Neural cell (in vitro differentiated cells): ENCODE data around the gene RECQL. TPM values are rescaled to one million over a fixed set of nuclear protein-coding genes. Genes with fewer than 3 reads are reported as not detected.
"Not testable (repeated sequence)": the region's sequence is repeated elsewhere in the genome, so short reads cannot be mapped to it uniquely, and the experiment has no call there.

Experiments
- H2AFZ ChIP-seq: fragments of 200-600, 300-800 bp; sonication (generic), shearing (Covaris generic); 2 replicates; pipeline ENCODE4 v1.6.0; 2014; ENCODE audit warnings: low read depth, mild to moderate bottlenecking, antibody characterized with exemption, low read length, moderate library complexity
- H3F3A ChIP-seq: fragments of 200-600 bp; shearing (Covaris generic); 2 replicates; pipeline ENCODE4 v1.6.1; 2016; ENCODE audit warnings: mild to moderate bottlenecking, moderate library complexity, mixed read lengths, antibody characterized with exemption, low read length; ENCODE audit not compliant: insufficient read depth, poor library complexity, severe bottlenecking
- H3K27ac ChIP-seq: fragments of 200-600, 300-800 bp; sonication (generic), shearing (Covaris generic); 2 replicates; pipeline ENCODE4 v1.5.1; 2014; ENCODE audit warnings: mild to moderate bottlenecking, low read length, moderate library complexity
- H3K27me3 ChIP-seq: fragments of 300-800, 200-600 bp; sonication (generic), shearing (Covaris generic); 2 replicates; pipeline ENCODE4 v1.6.0; 2014; ENCODE audit warnings: mild to moderate bottlenecking, low read depth, low read length, moderate library complexity; ENCODE audit not compliant: insufficient read depth
- H3K36me3 ChIP-seq: fragments of 300-800, 200-600 bp; sonication (generic), shearing (Covaris generic); 2 replicates; pipeline ENCODE4 v1.5.1; 2014; ENCODE audit warnings: mild to moderate bottlenecking, antibody characterized with exemption, low read length, moderate library complexity; ENCODE audit not compliant: insufficient read depth
- H3K4me2 ChIP-seq: fragments of 300-800, 200-600 bp; sonication (generic), shearing (Covaris generic); 2 replicates; pipeline ENCODE4 v1.6.0; 2014; ENCODE audit warnings: mild to moderate bottlenecking, low read length
- H3K4me3 ChIP-seq: fragments of 300-800, 200-600 bp; sonication (generic), shearing (Covaris generic); 2 replicates; pipeline ENCODE4 v1.5.1; 2014; ENCODE audit warnings: mild to moderate bottlenecking, low read length, moderate library complexity
- H3K79me2 ChIP-seq: fragments of 200-600 bp; shearing (Covaris generic); replicated peaks from 2 replicates; pipeline ENCODE4 v1.6.0; 2014; ENCODE audit warnings: mild to moderate bottlenecking, low read length, moderate library complexity; ENCODE audit not compliant: insufficient read depth
- H3K9ac ChIP-seq: fragments of 300-800, 200-600 bp; sonication (generic), shearing (Covaris generic); 2 replicates; pipeline ENCODE4 v1.6.1; 2016; ENCODE audit warnings: mild to moderate bottlenecking, low read length, mixed read lengths
- H3K9me2 ChIP-seq: fragments of 200-600 bp; shearing (Covaris generic); 2 replicates; pipeline ENCODE4 v1.6.1; 2016; ENCODE audit warnings: mild to moderate bottlenecking, low read length, mixed read lengths; ENCODE audit not compliant: insufficient read depth
- H3K9me3 ChIP-seq: fragments of 200-600, 300-800 bp; sonication (generic), shearing (Covaris generic); 2 replicates; pipeline ENCODE4 v1.6.1; 2016; ENCODE audit warnings: mild to moderate bottlenecking, mixed run types, low read length, moderate library complexity, mixed read lengths
- H4K20me1 ChIP-seq: fragments of 200-600 bp; shearing (Covaris generic); 2 replicates; pipeline ENCODE4 v1.6.1; 2016; ENCODE audit warnings: mild to moderate bottlenecking, mixed run types; ENCODE audit not compliant: insufficient read depth
- EP300 ChIP-seq: fragments of 450-650 bp; conservative IDR thresholded peaks from 2 replicates; pipeline ENCODE4 v1.6.1; 2014; ENCODE audit warnings: antibody characterized with exemption, mild to moderate bottlenecking, moderate library complexity; ENCODE audit not compliant: poor library complexity, severe bottlenecking
- EZH2 ChIP-seq: fragments of 200-600, 300-800 bp; shearing (Covaris generic), sonication (generic); IDR thresholded peaks from 2 replicates; pipeline ENCODE4 v1.6.1; 2014; ENCODE audit warnings: antibody characterized with exemption, low read length, borderline replicate concordance, mild to moderate bottlenecking; ENCODE audit not compliant: insufficient read depth, poor library complexity, severe bottlenecking
- MXI1 ChIP-seq: fragments of 450-650 bp; conservative IDR thresholded peaks from 2 replicates; pipeline ENCODE4 v1.6.1; 2014; ENCODE audit warnings: antibody characterized with exemption, mild to moderate bottlenecking; ENCODE audit not compliant: poor library complexity, severe bottlenecking
- POLR2AphosphoS5 ChIP-seq: IDR thresholded peaks from 2 replicates; pipeline ENCODE4 v1.6.1; 2012
- RAD21 ChIP-seq: fragments of 450-650 bp; conservative IDR thresholded peaks from 2 replicates; pipeline ENCODE4 v1.6.1; 2014; ENCODE audit warnings: antibody characterized with exemption, mild to moderate bottlenecking, moderate library complexity
- SMC3 ChIP-seq: fragments of 450-650 bp; conservative IDR thresholded peaks from 2 replicates; pipeline ENCODE4 v1.6.1; 2014; ENCODE audit warnings: antibody characterized with exemption, mild to moderate bottlenecking, moderate library complexity; ENCODE audit not compliant: poor library complexity
- TAF1 ChIP-seq: IDR thresholded peaks from 2 replicates; pipeline ENCODE4 v1.6.1; 2012; ENCODE audit warnings: low read depth
- polyA plus RNA-seq: library from polyadenylated mRNA; depleted of rRNA; stranded (reverse); fragments of >200 nt; gene quantifications from 2 replicates; pipeline ENCODE4 v1.2.3, GENCODE V29; 2014
- TF ChIP-seq, protein P1 (sequence below): fragments of 450-650 bp; IDR thresholded peaks from 2 replicates; pipeline ENCODE4 v1.5.1; 2014; ENCODE audit warnings: antibody characterized with exemption, mild to moderate bottlenecking, moderate library complexity; ENCODE audit not compliant: poor library complexity, severe bottlenecking
- TF ChIP-seq, protein P2 (sequence below): IDR thresholded peaks from 2 replicates; pipeline ENCODE4 v1.6.1; 2012; ENCODE audit warnings: borderline replicate concordance

Gene RECQL
- polyA plus RNA-seq, 1 donor from 2014 or later: 29.2 TPM

DNA sequence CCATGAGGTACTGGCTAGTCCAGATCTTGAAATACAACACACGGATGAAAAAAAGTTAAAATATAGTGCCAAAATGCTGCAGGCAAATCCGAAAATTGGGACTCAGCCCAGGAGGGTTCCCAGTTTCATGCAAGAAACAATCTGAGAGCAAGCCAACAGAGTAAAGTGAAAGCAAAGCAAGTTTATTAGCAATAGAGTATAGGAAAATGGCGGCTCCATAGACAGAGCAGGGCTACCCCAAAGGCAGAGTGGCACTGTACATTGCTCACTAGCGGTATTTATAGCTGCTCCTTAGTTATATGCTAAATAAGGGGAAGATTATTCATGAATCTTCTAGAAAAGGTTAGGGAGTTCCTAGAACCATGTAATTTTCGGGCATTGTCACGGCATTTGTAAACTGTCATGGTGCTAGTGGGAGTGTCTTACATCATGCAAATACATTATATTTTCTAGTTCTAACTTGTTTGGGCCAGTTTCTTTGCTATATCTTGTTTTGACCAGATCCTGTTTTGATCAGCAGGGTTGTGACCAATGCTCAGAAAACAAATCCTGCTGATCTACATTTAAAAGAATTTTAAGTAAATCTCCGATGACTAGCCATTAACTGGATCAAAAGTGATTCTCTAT, 29.1 kb downstream of the RECQL start:
- TF ChIP-seq, protein P1, sequence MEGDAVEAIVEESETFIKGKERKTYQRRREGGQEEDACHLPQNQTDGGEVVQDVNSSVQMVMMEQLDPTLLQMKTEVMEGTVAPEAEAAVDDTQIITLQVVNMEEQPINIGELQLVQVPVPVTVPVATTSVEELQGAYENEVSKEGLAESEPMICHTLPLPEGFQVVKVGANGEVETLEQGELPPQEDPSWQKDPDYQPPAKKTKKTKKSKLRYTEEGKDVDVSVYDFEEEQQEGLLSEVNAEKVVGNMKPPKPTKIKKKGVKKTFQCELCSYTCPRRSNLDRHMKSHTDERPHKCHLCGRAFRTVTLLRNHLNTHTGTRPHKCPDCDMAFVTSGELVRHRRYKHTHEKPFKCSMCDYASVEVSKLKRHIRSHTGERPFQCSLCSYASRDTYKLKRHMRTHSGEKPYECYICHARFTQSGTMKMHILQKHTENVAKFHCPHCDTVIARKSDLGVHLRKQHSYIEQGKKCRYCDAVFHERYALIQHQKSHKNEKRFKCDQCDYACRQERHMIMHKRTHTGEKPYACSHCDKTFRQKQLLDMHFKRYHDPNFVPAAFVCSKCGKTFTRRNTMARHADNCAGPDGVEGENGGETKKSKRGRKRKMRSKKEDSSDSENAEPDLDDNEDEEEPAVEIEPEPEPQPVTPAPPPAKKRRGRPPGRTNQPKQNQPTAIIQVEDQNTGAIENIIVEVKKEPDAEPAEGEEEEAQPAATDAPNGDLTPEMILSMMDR: no peak
- no peak for TF ChIP-seq POLR2AphosphoS5
- no peak for TF ChIP-seq EP300
- TF ChIP-seq SMC3: no peak
- TF ChIP-seq TAF1: no peak
- no peak for TF ChIP-seq RAD21
- TF ChIP-seq, protein P2, sequence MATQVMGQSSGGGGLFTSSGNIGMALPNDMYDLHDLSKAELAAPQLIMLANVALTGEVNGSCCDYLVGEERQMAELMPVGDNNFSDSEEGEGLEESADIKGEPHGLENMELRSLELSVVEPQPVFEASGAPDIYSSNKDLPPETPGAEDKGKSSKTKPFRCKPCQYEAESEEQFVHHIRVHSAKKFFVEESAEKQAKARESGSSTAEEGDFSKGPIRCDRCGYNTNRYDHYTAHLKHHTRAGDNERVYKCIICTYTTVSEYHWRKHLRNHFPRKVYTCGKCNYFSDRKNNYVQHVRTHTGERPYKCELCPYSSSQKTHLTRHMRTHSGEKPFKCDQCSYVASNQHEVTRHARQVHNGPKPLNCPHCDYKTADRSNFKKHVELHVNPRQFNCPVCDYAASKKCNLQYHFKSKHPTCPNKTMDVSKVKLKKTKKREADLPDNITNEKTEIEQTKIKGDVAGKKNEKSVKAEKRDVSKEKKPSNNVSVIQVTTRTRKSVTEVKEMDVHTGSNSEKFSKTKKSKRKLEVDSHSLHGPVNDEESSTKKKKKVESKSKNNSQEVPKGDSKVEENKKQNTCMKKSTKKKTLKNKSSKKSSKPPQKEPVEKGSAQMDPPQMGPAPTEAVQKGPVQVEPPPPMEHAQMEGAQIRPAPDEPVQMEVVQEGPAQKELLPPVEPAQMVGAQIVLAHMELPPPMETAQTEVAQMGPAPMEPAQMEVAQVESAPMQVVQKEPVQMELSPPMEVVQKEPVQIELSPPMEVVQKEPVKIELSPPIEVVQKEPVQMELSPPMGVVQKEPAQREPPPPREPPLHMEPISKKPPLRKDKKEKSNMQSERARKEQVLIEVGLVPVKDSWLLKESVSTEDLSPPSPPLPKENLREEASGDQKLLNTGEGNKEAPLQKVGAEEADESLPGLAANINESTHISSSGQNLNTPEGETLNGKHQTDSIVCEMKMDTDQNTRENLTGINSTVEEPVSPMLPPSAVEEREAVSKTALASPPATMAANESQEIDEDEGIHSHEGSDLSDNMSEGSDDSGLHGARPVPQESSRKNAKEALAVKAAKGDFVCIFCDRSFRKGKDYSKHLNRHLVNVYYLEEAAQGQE: no peak
- no peak for TF ChIP-seq EZH2
- TF ChIP-seq MXI1: no peak
- no peaks in the 10 kb centered on the region for H3K79me2 ChIP-seq
- H3K9me2 ChIP-seq: no peaks in the 10 kb centered on the region
- H2AFZ ChIP-seq: no peak overlapping the region
- no peak overlapping the region for H3K9ac ChIP-seq
- H3K27me3 ChIP-seq: no peaks in the 10 kb centered on the region
- peaks cover 13% of the 10 kb centered on the region for H3K36me3 ChIP-seq
- no peak overlapping the region for H3K27ac ChIP-seq
- H3F3A ChIP-seq: no peaks in the 10 kb centered on the region
- no peak overlapping the region for H3K4me2 ChIP-seq
- H3K4me3 ChIP-seq: no peak overlapping the region
- H4K20me1 ChIP-seq: no peaks in the 10 kb centered on the region
- no peaks in the 10 kb centered on the region for H3K9me3 ChIP-seq

DNA sequence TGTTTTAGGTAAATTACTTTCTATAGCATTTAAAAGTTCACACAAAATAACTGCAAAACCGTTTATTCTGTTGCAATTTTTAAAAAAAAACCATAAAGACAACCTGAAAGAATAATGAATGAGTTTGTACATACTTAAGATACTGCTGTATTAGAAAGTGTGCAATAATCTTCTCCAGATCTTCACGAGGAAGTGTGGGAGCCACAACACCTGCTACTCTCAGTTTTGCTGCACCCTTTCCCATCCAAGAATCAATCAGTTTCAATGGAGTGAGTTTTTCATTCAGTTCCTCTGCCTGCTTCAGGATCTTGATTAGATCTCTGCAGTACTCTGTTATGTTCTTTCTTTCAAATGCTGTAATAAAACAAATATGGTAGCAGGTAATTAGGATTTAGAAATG, 30.1 kb downstream of the RECQL start:
- no peak overlapping the region for H3K27ac ChIP-seq
- H3K9ac ChIP-seq: no peak overlapping the region
- H3K9me2 ChIP-seq: no peaks in the 10 kb centered on the region
- H3F3A ChIP-seq: no peaks in the 10 kb centered on the region
- H4K20me1 ChIP-seq: no peaks in the 10 kb centered on the region
- H3K79me2 ChIP-seq: no peaks in the 10 kb centered on the region
- no peaks in the 10 kb centered on the region for H3K27me3 ChIP-seq
- no peak for TF ChIP-seq EP300
- no peak for TF ChIP-seq TAF1
- no peak for TF ChIP-seq RAD21
- TF ChIP-seq EZH2: no peak
- TF ChIP-seq, protein P1: no peak
- TF ChIP-seq POLR2AphosphoS5: no peak
- no peak for TF ChIP-seq MXI1
- TF ChIP-seq SMC3: no peak
- no peak overlapping the region for H3K4me3 ChIP-seq
- H3K4me2 ChIP-seq: no peak overlapping the region
- peaks cover 10% of the 10 kb centered on the region for H3K36me3 ChIP-seq
- no peaks in the 10 kb centered on the region for H3K9me3 ChIP-seq
- no peak overlapping the region for H2AFZ ChIP-seq

DNA sequence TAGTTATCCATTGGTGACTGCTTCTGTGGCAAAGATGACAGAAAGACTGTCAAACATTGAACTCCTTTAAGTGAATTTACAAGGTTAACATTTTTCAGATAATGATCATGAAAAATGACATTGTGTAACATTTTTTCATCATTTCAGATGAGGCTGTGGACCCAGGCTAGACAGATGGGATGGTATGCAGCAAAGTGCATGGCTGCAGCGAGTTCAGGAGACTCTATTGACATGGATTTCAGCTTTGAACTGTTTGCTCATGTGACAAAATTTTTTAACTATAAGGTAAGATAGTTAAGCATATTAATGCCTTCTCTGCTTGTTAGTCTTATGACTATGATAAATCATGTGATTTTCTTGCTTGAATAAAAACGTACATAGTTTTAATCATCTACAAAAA, 34.1 kb downstream of the RECQL start:
- H3K4me3 ChIP-seq, H3K9ac ChIP-seq, H3K36me3 ChIP-seq, H3K27ac ChIP-seq, H3K79me2 ChIP-seq, H3K9me3 ChIP-seq, H4K20me1 ChIP-seq, H3K4me2 ChIP-seq, H3K27me3 ChIP-seq, H3K9me2 ChIP-seq, H2AFZ ChIP-seq, H3F3A ChIP-seq: not testable (repeated sequence)
